Measurements from ENCODE around the gene RANBP1.
"Not testable (repeated sequence)": the region's sequence is repeated elsewhere in the genome, so short reads cannot be mapped to it uniquely, and the experiment has no call there.

The RANBP1 gene

DNA sequence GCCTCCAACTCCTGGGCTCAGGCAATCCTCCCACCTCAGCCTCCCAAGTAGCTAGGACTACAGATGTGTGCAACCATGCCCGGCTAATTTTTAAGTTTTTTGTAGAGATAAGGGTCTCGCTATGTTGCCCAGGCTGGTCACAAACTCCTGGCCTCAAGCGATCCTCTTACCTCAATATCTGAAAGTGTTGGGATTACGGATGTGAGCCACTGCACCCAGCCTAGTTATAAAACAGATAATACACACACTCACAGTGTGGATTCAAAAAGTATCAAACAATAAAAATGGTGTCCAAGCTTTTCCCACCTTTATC is 35.3 kb downstream of the RANBP1 start:
- DNase-seq (ENCODE audit: low read depth in 3 of 3) = no peak

DNA sequence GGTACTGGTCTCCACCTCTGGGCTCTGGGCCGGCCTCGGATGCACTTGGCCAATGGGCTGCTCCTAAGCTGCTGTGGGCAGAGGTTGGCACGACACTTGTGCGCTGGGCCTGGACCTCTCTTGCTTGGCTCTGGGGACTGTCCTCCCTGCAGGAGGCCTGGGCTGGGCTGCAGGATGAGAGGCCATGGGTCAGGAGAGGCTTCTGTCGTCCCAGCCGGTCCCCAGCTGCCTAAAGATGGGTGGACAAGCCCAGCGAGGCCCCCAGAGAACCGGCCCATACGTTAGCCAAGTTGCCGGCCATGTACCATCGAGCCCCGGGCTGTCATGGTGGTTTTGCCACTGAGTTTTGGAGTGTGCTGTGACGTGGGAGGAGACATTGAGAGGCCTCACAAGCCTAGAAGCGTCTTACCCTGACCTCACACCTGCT is 36.6 kb downstream of the RANBP1 start:
- DNase-seq (ENCODE audit: low read depth in 3 of 3) = no peak

DNA sequence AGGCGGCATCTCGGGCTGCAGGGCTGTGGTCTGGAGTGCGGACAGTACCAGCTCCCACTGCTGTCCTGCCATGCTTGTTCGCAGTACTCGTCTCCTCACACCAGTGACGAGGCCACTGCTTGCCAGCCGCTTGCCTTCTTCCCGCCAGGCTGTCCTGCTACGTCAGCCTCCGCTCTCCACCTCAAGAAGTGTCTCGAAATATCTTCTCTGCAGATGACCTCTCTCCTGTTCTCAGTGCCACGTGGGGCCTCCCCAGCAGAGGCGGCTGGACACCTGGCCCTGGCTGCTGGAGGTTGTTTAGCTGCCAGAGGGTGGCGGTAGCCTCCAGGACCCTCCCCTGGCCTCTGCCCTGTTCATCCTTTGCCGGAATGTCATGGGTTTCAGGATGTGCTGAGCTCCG is 38.0 kb downstream of the RANBP1 start:
- DNase-seq (ENCODE audit: low read depth in 3 of 3) = no peak

DNA sequence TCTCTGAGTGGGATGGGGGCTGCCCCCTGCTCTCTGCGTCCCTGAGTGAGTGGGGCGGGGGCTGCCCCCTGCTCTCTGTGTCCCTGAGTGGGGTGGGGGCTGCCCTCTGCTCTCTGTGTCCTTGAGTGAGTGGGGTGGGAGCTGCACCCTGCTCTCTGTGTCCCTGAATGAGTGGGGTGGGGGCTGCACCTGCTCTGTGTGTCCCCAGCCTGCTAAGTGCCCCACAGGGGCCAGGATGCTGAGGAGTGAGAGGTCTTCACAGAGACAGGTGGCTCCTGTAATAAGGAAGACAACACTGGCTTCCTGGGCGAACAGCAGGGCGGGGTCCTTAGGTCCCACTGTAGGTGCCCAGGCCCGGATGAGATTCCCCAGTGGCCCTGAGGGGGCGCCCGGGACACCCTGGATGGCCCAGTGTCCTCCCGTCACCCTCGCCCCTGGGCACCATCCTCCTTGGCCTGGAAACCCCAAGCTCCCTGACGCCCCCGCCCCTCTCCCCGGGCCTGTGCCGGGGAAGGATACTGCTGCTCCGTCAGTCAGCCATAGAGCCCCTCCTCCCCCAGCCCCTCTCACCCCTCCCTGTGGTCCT is 38.8 kb downstream of the RANBP1 start:
- no peak for DNase-seq (ENCODE audit: low read depth in 3 of 3)

DNA sequence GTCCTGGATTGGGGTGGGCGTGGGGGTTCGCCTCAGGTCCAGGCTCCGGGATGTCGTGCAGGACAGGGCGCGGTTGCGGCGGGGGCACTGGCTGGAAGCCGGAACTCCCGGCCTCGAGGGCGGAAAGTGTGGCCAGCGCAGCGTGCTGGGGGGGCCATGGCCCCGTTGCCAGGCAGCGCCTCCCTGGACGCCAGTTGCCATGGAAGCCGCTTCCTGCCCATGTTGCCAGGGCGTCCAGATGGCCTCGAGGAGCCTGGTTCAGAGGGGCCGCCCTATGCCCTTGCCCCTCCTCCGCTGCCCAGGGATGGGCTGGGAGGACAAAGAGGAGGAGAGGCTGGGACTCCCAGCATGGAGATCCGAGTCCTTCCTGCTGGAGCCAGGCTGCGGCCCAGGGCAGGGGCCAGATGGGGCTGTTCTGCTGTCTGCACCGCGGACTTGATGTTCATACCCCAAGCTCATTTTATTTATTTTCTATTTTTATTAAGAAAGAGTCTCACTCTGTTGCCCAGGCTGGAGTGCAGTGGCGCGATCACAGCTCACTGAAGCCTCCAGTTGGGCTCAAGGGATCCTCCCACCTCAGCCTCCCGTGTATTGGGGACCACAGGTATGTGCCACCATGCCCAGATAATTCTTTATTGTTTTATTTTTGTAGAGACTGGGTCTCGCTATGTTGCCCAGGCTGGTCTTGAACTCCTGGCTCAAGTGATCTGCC is 39.6 kb downstream of the RANBP1 start:
- no peak for DNase-seq (ENCODE audit: low read depth in 3 of 3)

DNA sequence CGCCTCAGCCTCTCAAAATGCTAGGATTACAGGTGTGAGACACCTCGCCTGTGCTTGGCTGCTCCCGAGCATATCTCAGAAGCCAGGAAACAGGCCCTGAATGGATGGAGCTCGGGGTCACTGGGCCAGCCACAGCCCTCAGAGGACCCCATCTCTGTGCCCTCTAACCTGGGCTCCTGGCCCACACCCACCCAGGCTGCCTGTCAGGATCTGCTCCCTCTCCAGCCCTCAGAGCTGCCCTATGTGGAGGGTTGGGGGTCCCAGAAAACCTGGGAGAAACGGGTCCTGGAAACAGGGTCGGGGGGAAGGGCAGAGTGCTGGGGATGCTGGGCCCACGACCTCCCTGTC is 40.1 kb downstream of the RANBP1 start:
- DNase-seq (ENCODE audit: low read depth in 3 of 3) = no peak

DNA sequence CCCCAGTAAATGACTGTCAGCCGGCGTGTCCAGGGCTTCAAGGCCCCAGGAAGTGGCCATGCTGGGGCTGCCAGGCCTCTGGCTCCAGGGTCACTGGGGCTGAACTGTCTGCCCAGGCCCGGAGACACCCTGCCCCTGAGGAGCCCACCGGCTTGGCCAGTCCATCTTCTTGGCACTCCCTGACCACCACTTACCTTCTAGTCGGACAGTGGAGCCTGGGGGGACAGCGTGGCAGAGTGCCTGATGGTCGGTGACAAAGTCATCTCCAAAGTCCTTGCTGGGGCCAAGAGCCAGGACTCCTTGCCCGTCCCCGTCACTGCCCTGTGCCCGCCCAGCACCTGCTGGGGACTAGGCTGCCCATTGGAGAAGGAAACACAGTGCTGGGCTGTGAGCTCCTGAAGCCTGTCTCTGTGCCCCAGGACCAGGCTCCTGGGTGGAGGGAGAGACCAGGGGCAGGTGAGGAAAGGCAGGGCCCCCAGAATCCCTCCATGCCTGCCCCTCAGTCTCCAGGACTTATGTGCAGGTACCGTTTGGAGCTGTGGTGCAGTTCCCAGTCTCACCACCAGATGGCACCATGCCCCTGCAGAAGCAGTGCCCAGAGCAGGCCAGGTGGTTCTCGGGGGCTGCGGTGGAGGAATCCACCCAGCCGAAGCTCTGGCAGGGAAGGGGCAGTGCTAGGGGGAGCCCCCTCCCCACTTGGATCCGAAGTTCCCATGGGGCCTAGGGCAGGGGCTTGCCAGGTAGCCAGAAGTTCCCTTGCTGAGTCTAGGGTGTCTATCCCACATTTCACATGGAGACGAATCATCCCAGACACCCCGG is 40.9 kb downstream of the RANBP1 start:
- DNase-seq (ENCODE audit: low read depth in 3 of 3) = peak; percentile 77 to 80 (median 79)

DNA sequence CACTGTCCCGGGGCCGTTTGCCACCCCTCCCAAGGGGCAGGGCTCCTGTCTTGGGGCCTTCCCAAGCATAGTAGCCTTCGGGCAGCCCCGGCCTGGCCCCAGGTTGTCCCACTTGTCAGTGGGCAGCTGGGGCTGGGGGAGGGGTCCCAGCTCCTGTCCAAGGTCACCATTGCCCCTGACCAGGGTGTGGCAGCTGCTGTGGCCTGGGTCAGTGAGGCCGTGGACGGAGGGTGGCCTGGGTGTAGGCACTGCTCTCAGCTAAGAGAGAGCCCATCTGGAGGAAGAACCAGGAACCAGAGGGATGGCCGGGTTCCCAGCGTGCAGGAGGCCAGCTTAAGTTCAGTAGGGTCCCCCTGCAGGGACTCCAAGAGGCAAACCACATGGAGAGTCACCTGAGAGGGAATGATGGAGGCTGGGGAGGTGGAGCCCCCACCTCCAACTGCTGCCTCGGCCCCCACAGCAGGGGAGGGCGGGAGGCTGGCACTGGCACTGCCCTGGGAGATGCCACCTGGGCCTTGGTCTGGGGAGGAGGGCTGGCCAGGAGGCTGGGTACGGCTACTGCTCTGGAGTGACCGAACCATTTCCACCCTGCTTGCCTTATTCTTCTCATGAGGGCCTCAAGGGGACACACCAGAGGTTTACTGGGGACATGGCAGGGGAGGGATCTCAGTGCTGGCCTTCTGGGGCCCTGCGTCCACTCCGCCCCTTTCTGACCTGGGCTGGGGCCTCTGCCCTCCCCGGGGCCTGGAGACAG is 41.7 kb downstream of the RANBP1 start:
- DNase-seq (ENCODE audit: low read depth in 3 of 3) = no peak

DNA sequence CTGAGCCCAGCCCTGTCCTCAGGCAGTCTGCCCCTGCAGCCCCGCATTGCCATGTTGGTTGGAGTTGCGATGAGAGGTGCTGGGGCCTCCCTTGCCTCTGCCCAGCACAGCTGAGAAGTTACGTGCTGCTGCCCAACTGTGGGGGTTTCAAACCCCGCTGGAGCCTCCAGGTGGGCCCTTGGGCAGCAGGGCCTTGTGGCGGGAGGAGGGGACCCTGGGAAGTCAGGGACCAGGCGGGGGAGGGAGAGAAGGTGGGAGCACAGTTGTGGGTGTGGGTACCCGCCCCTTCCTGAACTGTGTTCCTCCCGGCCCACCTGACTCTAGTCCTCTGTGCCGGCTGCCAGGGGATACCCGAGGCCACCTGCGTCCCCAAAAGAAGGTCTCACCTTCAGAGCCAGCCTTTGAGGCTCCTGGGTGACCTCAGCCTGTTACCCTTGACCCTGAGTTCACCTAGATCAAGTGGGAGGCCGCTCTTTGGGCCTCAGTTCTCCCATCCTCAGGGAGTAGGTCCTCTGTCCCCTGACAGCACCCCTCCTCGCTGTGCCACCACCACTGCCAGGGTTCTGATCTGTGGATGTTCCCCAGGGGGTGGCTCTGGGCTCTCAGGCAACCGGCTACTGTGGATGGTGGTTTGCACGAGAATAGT is 42.6 kb downstream of the RANBP1 start:
- no peak for DNase-seq (ENCODE audit: low read depth in 3 of 3)

DNA sequence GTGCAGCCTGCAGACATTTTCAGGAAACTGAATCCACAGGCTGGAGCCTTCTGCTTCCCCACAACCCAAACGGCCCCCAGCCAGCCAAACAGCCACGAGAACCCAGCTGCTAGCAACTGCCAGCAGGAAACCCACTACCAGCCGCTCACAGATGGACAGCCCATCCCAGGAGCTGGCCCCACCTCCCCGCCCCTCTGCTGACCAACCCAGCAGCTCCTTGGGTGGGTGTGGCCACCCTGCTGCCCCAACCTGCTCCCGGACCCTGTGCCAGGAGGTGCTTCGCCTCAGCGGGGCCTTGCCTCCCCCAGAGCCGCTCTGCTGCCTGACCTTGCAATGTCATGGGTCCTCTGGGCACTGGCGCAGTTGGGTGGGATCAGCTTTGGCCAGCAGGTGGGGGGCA is 43.2 kb downstream of the RANBP1 start:
- DNase-seq (ENCODE audit: low read depth in 3 of 3) = no peak

DNA sequence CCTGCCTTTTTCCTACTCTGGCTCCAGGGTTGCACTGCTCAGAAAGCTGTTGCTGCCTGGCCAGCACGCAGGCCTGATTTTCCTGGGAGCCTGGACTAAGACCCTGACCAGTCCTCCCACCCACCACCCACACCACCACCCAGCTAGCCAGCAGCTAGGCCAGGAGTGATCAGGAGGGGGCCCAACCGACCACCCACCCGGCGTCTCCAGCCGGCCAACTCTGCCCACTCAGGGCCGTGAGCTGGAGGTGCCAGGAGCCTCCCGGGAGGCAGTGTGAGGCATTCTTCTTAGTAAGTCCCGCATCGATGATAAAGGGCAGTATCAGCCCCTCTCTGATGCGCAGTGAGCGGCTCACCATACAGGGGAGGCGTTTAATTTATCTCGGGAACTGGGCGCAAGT is 43.6 kb downstream of the RANBP1 start:
- not testable (repeated sequence) for DNase-seq (ENCODE audit: low read depth in 3 of 3)

DNA sequence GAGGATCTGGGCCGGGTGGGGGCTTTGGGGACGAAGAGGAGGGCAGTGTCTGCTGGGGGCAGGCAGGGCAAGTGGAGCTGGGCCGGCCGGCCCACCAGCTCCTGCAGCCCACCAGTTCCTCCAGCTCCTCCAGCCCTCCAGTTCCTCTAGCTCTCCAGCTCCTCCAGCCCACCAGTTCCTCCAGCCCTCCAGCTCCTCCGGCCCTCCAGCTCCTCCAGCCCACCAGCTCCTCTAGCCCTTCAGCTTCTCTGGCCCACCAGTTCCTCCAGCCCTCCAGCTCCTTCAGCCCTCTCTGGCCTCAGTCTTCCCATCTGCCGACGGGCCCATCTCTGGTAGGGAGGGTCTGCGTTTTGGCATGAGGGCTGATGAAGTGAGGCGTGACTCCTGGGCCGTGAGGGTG is 44.1 kb downstream of the RANBP1 start:
- no peak for DNase-seq (ENCODE audit: low read depth in 3 of 3)

DNA sequence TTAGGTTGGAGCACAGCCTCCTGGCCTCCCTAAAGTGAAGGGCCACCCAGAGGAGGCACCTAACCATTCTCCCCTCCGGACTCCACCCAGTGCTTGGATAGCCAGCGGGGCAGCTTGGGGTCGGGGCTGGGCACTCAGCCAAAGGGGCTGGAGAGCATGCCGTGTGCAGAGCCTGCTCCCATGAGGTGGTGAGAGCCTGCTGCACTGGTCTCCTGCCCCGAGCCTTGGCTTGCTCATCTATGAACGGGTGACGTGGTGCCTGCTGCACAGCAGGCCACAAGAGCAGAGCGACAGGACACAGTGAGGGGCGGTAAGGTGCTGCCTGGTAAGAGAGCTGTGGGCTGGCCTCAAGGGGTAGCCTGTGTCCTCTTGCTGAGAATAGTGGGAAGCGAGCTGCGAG is 49.0 kb downstream of the RANBP1 start:
- DNase-seq (ENCODE audit: low read depth in 3 of 3) = no peak

DNA sequence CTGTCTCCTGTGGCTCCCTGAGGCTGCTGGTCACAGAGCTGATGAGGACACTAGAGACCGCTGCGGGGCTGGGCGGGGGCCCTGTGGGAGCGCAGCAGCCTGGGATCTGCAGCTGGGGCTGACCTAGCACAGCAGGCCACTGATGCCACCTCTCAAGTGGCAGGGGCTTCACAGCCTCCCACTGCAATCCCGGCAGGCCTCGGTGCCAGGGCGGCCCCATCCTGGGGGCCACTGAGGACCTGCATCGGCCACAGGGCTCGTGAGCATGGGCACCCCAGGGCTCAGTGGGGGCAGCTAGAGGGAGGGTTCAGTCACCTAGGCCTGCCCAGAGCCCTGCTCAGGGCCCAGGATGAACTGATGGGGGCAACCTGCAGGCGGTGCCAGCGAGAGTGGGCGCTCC is 49.5 kb downstream of the RANBP1 start:
- no peak for DNase-seq (ENCODE audit: low read depth in 3 of 3)

DNA sequence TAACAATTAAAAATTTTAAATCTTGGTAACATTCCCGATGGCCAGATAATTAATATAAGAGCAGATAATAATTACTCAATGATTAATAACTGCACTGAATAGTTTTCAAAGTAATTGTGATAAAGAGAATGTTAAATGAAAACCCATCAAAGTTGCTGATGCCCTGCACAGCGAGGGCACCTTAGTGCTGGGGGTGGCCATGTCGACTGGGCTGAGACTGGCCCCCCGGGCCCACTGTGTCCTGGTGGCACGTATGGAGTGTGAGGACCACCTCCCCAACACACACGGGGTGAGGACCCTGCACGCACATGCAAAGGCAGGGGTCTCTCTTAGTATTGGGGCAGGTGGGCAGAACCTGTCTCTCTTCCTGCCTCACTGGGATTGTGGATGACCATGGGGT is 50.0 kb downstream of the RANBP1 start:
- DNase-seq (ENCODE audit: low read depth in 3 of 3) = no peak

DNA sequence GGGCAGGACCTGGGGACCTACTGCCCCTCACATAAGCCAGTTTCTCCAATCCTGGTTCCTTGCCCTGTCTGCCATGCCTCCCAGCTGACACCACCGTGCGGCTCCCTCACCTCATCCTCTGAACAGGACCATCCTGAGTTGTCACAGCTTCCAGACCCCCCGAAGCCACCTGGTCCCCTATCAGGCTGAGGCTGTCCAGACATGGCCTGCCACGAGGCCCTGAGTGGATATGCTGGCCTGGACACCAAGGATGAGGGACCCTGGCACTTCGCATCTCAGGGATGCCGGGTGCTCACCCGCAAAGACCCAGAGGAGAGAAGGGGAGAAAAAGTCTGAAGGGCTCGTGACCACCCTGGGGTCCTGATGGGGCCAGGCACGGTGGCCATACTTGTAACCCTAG is 50.8 kb downstream of the RANBP1 start:
- DNase-seq (ENCODE audit: low read depth in 3 of 3) = no peak

DNA sequence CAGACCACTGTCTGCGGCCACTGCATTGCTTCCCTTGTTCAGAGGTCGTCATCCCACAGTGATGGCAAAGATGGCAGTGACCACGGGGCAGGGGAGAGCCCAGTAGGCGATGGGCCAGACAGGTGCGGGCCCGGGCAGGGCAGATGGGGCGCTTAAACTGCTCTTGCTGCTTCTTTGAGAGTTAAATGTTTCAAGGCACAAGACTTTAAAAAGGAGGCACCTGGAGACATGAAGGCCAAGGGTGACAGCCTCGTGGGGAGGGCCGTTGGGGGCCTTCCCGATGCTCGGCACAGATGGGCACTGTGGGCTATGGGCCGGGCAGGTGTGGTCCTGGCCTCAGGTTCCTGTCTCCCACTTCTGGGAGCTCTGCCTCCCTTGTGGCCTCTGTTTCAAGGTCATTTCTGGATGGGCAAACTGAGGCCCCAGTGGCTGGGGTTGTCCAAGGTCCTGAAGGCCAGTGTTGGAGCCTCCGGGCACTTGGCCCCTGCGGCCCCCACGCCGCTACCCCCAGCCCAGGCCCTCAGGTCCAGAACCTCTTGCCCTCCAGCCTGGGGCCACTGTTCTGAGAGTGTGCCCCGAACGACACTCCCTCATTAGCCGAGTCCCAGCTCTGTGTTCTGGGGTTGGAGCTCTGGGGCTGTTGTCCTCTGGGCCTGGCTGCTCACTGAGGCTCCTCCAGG is 51.9 kb downstream of the RANBP1 start:
- no peak for DNase-seq (ENCODE audit: low read depth in 3 of 3)

DNA sequence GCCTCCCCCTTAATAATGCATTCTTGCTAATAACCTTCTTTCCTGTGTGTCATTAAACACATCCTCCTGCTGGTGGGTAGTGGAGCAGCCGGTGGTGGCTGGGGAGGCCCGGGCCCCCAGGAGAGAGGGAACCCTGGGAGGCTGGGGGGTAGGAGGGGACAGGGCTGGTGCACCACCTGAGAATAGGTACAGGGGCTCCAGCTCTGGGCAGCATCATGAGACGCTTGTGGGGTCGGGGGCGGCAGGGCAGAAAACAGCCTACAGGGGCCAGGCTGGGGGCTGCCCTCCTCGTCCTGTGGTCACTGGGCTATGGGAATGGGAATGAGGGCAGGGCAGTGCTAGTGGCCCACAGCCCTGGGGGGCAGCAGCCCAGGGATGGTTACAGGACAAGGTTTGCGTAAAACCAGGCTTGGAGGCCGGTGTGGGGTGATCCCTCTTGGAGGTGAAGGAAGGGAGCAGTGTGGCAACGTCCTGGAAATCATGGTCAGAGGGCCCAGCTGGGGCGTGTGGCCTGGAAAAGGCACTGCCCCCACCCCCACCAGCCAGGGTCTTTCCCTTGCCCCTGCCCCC is 53.4 kb downstream of the RANBP1 start:
- no peak for DNase-seq (ENCODE audit: low read depth in 3 of 3)

DNA sequence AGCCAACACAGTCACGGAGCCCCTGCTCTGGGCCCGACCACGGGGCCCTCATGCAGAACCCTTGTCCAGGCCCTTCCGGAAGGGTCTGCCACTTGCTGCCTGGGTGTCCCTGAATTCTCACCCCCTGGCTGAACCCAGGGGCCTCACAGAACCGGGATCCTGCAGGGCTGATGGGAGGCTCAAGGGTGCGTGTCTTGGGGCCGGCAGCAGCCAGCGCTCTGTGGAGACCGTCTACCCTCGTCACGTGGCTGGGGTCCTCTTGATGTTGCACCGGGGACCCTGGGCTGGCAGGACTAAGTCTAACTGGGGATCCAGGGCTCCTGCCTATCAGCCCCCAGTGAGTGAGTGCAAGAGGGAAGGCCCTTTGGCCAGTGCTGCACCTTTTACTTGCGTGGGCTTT is 54.3 kb downstream of the RANBP1 start:
- no peak for DNase-seq (ENCODE audit: low read depth in 3 of 3)

DNA sequence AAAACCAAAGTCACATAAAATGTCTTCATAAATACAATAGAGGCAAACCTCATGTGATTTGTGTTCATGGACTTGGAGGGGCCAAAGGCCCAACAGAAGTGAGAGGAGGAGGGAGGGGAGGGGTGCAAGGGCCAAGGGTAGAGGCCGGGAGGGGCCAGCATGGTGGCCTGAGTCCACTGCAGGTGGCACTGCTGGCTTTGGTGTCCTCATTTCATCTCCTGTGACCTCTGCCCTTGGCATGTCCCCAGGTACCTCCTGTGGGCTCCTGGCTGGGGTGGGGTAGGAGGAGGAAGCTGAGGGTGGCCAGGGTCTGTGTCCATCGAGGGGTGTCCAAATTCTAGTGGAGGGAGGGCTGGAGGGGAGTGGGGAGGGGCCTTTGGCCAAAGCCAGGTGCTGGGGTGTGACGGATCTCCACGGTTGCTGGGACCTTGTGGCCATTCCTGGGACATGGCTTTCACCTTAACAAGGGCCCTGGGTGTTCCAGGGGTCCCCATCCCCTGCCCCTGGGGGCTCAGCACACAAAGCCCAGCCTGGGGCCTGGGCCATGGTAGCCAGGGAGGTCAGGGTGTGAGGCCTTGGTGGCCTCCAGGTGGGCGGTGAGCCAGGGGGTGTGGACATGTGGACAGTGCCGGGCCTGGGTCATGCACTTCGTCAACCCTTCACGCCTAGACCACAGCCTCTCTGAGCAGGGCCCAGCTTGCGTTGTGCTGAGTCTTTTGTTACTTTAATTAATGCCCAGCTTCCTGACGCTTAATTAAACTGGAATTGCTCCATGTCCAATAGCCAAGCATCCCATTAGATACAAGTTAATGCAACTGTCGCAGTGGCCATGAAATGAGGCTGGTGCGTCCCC is 55.6 kb downstream of the RANBP1 start:
- DNase-seq (ENCODE audit: low read depth in 3 of 3) = no peak

All from stimulated activated CD4-positive, alpha-beta T cell treated with anti-CD3 and anti-CD28 coated beads, TNF-alpha, amount 100 ng/mL, for 48 hours (primary cell).